Coronary artery (tissue), 2 donors: Measurements from ENCODE around the gene ABCC1.

Experiments
- DNase-seq: peaks from one replicate; pipeline ENCODE4 v3.0.0-alpha.2; 2017; ENCODE audit warnings: low spot score
- H3K27ac ChIP-seq, 2 donors: fragments of 200-600 bp; sonication (generic); one replicate each; pipeline ENCODE4 v1.5.1; 2016 to 2019
- H3K4me3 ChIP-seq: fragments of 200-600 bp; sonication (generic); 2 replicates; pipeline ENCODE4 v1.5.1; 2016; ENCODE audit warnings: mild to moderate bottlenecking, moderate library complexity
- CTCF ChIP-seq: fragments of 200-600 bp; sonication (generic); IDR thresholded peaks from one replicate; pipeline ENCODE4 v1.5.1; 2019; ENCODE audit warnings: antibody characterized with exemption

Gene ABCC1

GRCh38 chr16:16166949-16167348, 217.5 kb downstream of the ABCC1 start:
- H3K4me3 ChIP-seq, result no peak overlapping the region
- no peak overlapping the region for H3K27ac ChIP-seq
- DNase-seq, result no peak
- TF ChIP-seq CTCF, result no peak

- Histone ChIP-seq H3K4me3 (no peak overlapping the region), H3K27ac (no peak overlapping the region)
- TF ChIP-seq CTCF, result no peak
- DNase-seq, result no peak
Measured at GRCh38 chr16:16167927-16168326, 218.5 kb downstream of the ABCC1 start.

- TF ChIP-seq CTCF, result no peak
- Histone ChIP-seq H3K27ac (no peak overlapping the region), H3K4me3 (no peak overlapping the region)
- no peak for DNase-seq
Measured at GRCh38 chr16:16168431-16168830, 219.0 kb downstream of the ABCC1 start.

- Histone ChIP-seq H3K4me3 (no peak overlapping the region), H3K27ac (no peak overlapping the region)
- no peak for TF ChIP-seq CTCF
- DNase-seq, result no peak
Measured at GRCh38 chr16:16169615-16170014, 220.2 kb downstream of the ABCC1 start.

- no peak for TF ChIP-seq CTCF
- no peak for DNase-seq
Measured at GRCh38 chr16:16171332-16171919, 222.0 kb downstream of the ABCC1 start.

GRCh38 chr16:16172991-16173390, 223.6 kb downstream of the ABCC1 start:
- Histone ChIP-seq H3K4me3 (no peak overlapping the region), H3K27ac (no peak overlapping the region)
- DNase-seq, result no peak
- TF ChIP-seq CTCF, result no peak

More at GRCh38 chr16:16171332-16171919, 222.0 kb downstream of the ABCC1 start:
- Histone ChIP-seq H3K27ac (no peak overlapping the region), H3K4me3 (no peak overlapping the region)

- DNase-seq, result no peak
- no peak for TF ChIP-seq CTCF
- H3K4me3 ChIP-seq, result no peak overlapping the region
Measured at GRCh38 chr16:16175296-16175695, 225.9 kb downstream of the ABCC1 start.

More at GRCh38 chr16:16175296-16175695, 225.9 kb downstream of the ABCC1 start:
- no peak overlapping the region for H3K27ac ChIP-seq
